GM19023 (cell line): ENCODE data around the gene CLEC14A.

Experiments
- ATAC-seq: cut with Tn5 transposase; IDR thresholded peaks from one replicate; pipeline ENCODE4 v1.9.1; 2021; ENCODE audit warnings: mild to moderate bottlenecking, moderate library complexity; ENCODE audit not compliant: unreplicated experiment

CLEC14A gene, protein sequence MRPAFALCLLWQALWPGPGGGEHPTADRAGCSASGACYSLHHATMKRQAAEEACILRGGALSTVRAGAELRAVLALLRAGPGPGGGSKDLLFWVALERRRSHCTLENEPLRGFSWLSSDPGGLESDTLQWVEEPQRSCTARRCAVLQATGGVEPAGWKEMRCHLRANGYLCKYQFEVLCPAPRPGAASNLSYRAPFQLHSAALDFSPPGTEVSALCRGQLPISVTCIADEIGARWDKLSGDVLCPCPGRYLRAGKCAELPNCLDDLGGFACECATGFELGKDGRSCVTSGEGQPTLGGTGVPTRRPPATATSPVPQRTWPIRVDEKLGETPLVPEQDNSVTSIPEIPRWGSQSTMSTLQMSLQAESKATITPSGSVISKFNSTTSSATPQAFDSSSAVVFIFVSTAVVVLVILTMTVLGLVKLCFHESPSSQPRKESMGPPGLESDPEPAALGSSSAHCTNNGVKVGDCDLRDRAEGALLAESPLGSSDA

DNA sequence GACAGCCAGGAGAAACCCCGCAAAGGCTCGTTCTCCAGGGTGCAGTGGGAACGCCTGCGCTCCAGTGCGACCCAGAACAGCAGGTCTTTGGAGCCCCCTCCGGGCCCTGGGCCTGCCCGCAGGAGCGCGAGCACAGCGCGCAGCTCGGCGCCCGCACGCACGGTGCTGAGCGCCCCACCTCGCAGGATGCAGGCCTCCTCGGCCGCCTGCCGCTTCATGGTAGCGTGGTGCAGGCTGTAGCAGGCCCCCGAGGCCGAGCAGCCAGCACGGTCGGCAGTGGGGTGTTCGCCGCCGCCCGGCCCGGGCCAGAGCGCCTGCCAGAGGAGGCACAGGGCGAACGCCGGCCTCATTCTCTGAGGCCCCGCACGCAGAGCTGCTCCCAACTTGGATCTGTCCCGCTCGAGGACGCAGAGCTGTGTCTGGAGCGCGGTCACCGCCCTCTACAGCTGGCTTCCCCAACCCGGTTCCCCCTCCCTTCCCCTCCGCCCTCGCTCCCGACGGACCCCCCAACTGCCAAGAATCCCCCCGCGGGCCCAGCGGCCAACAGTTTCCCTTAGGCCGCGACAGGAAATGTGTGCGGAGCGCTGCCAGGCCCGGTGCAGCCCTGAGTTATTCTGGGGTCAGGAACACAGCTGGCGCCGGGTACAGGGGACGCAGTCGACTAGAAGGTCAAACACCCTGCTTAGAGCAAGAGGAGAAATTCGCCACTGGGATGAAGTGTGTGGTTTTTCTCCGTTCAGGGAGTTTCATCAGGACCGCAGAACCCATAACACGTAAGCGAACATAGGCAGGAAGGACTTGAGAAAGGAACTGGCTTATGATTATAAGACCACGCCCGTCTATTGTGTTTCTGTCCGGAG lies at the start of gene CLEC14A:
Gene CLEC14A (minus strand): TSS at position 421 of the 860 bp plus-strand sequence. CDS start 71 bp downstream, at position 350.
- no peak for ATAC-seq

DNA sequence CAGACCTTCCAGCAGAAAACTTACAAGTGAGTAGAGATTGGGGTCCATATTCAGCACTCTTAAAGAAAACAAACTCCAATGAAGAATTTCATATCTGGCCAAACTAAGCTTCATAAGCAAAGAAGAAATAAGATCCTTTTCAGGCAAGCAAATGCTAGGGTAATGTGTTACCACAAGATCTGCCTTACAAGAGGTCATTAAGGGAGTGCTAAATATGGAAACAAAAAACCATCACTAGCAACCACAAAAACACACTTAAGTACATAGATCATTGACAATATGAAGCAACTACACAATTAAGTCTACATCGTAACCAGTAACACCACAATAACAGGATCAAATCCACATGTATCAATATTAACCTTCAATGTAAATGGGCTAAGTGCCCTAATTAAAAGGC lies 47.1 kb upstream of the CLEC14A start:
- no peak for ATAC-seq

DNA sequence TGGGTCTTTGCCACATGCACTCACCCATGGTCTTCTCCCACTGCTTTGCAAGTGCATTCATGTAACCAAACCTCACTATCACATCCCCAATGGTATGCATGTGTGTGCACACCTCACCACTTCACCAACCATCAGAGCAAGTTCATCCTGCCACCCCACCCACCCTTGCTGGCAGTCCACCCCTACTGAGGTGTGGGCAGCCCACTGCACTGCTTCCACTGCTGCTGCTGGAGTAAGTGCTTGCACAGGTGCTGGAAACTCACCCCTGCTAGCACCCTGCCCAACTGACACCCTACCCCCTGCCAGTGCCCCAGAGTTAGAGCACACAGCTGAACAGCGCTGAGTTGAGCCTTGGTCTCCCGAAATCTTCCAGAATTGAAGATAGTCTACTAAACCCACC lies 46.1 kb upstream of the CLEC14A start:
- ATAC-seq: no peak

DNA sequence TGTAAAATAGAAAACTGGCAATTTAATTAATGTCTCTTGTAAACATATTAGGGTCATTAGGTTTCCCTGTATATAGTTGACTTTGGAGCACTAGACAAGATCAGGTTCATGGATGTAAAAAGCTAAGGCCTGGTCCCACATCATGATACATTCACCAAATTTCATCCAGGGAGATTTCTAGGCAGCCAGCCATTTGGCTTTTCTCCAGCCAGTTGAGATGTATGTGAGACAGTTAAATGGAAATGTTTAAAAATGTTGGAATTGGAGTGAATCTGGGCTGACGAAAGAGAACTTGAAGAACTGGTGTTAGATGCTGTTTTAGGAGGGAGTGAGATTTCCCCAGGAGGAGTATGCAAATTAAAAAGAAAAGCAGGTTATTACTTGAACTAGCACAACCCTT lies 41.8 kb upstream of the CLEC14A start:
- ATAC-seq: no peak

DNA sequence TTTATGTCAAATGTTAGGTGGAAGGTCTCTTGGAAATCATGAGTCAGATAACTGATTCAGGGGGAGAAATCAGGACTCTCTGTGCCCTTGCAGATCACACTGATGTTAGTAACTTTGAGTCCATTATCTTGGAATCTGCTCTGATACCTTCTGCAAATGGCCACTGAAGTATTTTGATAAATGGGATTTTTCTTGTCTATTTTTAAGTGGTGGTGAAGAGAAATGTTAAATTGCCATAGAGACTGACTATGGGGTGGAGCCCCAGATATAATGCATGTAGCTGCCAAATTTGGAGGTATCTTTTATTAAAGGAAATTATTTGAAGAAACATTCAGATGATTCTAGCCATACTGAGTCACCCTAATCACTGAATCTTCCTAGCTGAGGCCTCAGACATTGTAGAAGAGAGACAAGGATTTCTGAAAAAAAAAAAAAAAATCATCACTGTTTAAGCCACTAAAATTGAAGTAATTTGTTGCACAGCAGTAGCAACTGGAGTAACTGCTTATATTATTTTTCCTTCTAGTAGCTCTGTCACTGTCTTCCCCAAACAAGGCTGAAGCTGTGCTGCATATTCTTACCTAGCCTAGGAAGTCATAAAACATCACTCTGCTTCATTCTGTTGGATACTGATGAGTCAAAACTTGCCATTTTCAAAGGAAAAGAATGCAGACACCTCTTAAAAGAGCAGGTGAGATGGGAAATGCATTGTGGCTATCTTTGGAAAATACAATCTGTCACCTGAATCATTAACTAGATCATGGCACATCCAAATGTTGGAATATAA lies 36.0 kb upstream of the CLEC14A start:
- ATAC-seq: no peak

DNA sequence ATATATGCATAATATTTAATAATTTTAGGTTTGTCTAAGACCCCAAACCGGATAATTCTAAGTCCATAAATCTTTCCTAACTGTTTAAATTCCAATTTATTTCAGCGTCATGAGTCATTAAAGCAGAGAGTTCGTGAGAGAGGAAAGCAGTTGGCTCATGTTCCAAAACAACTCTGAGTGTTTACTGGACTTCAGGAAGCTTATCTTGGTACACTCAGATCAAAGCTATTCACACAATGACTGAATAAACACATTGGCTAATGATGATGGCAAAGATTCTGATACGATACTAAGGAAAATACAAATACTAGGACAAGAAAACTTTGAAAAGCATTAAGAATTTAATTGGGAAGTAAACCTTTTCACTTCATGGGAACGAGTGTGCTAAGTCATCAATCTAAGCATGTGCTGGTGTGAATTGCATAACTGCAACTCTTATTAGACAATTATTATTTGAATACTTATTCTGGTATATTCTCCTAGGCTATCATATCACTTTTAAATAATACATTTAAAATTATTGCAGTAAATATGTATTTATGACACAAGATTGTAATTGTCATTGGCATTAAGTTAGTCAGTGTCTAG lies 34.8 kb upstream of the CLEC14A start:
- no peak for ATAC-seq

DNA sequence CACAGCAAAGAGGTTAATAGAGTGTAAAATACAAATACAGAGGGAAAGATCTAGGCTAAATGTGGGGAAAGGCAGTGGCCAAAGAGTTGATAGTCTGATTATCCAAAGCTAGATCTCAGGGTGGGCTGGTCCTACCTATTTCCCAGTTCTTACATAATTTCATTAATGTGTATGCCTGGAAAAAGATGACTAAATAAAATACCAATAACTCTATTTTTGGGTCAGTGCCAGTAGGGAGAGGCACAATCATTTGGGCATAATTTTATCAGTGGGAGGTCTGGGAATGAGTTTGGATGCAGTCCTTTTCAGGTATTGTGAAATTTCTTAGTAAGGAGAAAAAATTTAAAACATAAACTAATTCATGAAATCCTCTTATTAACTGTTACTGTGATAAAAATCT lies 30.6 kb upstream of the CLEC14A start:
- ATAC-seq: no peak

DNA sequence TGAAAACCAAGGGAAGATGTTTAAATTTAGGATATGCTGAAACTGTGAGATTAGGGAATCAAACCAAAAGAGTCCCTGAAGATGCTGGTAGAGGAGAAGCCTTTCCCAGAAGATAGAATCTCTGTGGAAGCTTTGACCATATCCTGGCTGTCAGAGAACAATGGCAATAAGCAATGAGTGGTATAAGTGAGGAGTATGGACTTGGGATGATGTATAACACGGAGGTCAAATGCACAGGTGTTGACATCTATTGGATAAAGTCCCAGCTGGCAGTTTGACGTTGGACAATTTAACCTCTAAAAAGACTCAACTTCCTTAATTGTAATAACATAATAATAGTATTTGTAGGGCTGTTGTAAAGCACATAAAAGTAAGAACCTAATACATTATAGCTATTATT lies 30.1 kb upstream of the CLEC14A start:
- ATAC-seq: no peak

DNA sequence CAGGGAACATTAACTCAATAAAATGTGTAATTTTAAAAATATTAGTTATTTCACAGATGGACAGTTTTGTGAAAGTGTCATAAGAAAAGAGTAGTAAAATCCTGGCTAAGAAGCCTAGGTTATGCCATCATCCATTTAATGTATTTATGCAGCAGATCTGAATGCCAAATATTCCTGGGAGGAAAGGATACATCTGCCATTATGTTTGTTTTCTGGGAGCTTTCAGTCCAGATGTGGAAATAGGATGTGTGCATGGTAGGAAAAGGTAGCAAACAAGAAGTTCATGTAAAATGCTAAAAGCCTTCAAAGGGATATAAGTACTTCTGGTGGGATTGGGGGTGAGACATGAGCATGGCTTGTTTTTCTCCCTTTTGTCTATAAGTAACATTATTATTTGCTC lies 27.0 kb upstream of the CLEC14A start:
- ATAC-seq: no peak

DNA sequence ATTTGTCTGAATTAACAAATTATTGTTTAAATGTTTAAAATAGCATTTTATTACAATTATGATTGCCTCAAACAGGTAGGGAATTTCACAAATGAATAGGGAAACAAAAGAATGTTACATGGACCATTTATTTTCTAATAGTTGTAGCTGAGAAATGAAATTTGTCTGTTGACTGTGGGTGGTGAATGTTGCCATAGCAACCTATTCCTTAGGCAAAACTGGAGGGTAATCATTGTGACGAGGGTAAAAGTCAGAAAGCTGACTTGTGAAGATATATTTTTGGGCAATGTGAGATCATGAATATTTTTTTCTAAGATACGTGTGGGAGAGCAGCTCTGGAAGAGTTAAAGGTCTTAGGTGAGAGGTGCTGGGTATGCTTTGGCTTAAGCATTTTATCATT lies 24.2 kb upstream of the CLEC14A start:
- no peak for ATAC-seq

DNA sequence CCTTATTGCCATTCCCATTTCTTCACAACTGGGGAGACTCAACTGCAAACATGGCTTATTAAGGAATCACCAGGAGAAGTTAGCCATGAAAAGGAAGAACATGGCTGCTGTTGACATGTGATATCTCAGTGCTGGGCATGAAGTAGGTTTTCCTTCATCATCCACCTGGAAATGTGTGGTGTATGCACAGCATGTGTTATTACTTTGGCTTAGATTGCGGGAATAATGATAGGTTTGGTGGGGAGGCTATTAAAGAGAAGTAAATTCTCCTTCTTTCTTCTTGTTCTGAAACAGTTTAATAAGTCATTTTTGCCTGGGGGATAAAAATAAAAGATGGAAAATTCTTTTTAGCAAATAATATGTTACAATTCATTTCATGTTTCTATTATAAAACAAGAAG lies 23.7 kb upstream of the CLEC14A start:
- no peak for ATAC-seq

DNA sequence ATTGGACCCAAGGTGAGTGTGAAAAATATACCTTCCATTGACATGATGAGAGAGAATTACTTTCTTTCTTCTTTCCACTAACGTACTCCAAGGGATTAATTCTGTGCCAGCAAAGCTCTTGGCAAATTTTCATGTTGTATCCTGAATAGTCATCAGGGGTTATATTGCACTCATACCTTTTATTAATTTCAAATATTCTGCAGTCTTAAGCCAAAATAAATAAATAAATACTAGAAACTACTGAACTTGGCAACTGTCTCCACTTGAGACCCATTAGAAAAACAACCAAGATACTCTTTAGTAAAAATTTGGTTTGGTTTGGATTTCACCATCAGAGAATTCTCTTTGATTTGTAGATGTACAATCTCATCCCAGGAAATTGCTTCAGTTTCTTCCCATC lies 22.1 kb upstream of the CLEC14A start:
- no peak for ATAC-seq

DNA sequence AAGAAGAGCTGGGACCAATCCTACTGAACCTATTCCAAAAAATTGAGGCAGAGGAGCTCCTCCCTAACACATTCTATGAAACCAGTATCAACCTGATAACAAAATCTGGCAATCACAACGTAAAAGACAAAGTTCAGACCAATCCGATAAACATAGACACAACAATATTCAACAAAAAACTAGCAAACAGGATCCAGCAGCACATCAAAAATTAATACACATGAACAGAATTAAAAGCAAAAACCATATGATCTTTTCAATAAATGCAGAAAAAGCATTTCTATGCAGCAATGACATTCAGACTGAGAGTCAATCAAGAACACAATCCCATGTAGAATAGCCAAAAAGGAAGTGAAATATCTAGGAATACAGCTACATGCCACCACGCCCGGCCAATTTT lies 7.0 kb upstream of the CLEC14A start:
- no peak for ATAC-seq

DNA sequence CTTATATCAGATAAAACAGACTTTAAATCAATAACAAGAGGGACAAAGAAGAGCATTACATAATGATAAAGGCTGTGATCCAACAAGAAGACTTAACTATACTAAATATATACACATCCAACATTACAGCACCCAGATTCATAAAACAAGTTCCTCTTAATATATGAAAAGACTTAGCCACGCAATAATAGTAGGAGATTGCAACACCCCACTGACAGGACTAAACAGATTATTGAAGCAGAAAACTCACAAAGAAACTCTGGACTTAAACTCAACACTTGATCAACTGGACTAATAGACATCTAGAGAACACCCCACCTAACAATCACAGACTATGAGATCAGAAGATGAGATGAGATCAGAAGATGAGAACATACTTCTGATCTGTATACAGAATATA lies 5.7 kb upstream of the CLEC14A start:
- ATAC-seq: no peak

DNA sequence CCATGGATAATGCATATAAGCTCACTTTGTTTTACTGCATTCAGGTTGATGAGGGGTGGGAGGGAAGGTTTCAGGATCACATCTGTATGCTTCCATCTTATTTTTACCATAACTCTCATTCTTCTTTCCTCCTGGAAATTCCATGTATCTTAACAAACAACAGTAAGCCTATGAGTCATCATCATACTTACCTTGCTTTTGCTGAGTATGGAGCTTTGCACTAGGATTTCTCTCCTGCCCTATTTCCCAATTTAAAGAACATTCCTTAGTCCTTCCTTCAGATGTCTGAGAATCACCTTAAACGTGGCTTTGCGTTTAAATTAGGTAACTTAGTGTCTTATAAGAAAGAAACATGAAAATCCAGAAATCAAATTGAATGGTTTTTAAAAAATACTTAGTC lies 1.6 kb upstream of the CLEC14A start:
- no peak for ATAC-seq

DNA sequence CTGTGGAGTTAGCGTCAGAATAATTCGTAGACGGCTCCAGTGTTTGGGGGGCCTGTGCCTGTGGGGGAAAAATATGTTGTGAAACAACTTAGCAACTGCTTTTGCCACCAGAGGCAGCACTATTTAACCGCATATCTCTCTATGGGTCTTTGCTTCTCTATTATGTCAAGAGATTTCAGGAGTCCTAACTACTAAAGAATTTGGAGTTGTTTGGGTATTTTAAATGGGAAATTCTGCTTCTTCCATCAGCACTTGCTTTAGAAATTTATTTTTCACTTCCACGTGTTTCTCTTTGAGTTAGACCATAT lies 594 bp upstream of the CLEC14A start:
- ATAC-seq: no peak

DNA sequence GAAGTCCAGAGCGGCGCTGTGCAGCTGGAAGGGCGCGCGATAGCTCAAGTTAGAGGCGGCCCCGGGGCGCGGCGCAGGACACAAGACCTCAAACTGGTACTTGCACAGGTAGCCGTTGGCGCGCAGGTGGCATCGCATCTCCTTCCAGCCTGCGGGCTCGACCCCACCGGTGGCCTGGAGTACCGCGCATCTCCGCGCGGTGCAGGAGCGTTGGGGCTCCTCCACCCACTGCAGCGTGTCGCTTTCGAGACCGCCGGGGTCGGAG lies 553 bp downstream of the CLEC14A start:
- no peak for ATAC-seq

DNA sequence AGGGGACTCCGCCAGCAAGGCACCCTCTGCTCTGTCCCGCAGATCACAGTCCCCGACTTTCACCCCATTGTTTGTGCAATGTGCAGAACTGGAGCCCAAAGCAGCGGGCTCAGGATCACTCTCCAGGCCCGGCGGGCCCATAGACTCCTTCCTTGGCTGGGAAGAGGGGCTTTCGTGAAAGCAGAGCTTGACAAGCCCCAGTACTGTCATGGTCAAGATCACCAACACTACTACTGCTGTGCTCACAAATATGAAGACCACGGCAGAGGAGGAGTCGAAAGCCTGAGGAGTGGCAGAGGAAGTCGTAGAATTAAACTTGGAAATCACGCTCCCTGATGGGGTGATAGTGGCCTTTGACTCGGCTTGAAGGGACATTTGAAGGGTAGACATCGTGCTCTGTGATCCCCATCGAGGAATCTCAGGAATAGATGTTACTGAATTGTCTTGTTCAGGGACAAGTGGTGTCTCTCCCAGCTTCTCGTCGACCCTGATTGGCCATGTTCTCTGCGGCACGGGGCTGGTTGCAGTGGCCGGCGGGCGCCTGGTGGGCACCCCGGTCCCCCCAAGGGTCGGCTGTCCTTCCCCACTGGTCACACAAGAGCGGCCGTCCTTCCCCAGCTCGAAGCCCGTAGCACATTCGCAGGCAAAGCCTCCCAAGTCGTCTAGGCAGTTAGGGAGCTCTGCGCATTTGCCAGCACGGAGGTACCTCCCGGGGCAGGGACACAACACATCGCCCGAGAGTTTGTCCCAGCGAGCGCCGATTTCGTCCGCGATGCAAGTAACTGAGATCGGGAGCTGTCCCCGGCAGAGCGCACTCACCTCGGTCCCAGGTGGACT lies 1.1 kb downstream of the CLEC14A start:
- ATAC-seq: no peak

DNA sequence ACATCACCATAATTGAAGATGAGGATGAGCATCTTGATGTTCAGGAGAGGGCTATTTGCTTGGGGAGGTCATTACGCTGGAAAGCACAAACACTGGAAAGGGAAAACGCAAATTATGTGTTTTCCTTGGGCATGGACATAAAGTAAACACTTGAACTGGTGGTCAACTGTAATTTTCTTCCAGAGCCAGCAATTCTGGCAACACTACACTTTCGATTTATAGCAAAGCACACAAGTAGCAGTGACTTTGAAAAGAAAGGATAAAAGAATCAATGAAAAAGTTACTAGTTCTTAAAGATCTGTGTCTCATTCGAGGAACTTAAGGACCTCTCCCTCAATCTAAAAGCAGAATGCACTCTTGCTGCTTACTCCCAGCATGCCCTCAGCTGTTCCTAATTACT lies 2.2 kb downstream of the CLEC14A start:
- ATAC-seq: no peak

DNA sequence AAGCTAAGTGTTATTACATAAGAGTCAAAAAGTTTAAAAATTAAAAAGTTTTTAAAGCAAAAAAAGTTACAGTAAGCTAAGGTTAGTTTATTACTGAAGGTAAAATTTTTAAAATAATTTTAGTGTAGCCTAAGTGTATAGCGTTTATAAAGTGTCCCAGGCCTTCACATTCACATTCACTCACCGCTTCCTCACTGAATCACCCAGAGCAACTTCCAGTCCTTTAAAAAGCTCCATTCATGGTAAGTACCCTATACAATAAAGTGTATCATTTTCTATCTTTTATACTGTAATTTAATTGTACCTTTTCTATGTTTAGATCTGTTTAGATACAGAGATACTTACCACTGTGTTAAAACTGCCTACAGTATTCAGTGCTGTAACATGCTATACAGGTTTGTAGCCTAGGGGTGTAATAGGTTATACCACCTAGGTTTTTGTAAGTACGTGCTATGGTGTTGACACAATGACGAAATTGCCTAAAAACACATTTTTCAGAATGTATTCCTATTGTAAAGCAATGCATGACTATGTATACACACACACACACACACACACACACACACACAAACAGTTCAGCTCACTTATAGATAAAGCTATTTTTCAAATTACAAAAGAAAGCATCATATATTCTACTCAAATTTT lies 3.7 kb downstream of the CLEC14A start:
- no peak for ATAC-seq
